GM18499 (cell line): ENCODE data around the gene CRY1.
"Not testable (repeated sequence)": the region's sequence is repeated elsewhere in the genome, so short reads cannot be mapped to it uniquely, and the experiment has no call there.

ENCODE experiments used
- ATAC-seq: cut with Tn5 transposase; IDR thresholded peaks from one replicate; pipeline ENCODE4 v1.9.1; 2021; ENCODE audit warnings: moderate number of reproducible peaks; ENCODE audit not compliant: insufficient read depth, unreplicated experiment

CRY1 gene

GRCh38 chr12:107080299-107080698, 13.1 kb downstream of the CRY1 start:
- no peak for ATAC-seq

DNA sequence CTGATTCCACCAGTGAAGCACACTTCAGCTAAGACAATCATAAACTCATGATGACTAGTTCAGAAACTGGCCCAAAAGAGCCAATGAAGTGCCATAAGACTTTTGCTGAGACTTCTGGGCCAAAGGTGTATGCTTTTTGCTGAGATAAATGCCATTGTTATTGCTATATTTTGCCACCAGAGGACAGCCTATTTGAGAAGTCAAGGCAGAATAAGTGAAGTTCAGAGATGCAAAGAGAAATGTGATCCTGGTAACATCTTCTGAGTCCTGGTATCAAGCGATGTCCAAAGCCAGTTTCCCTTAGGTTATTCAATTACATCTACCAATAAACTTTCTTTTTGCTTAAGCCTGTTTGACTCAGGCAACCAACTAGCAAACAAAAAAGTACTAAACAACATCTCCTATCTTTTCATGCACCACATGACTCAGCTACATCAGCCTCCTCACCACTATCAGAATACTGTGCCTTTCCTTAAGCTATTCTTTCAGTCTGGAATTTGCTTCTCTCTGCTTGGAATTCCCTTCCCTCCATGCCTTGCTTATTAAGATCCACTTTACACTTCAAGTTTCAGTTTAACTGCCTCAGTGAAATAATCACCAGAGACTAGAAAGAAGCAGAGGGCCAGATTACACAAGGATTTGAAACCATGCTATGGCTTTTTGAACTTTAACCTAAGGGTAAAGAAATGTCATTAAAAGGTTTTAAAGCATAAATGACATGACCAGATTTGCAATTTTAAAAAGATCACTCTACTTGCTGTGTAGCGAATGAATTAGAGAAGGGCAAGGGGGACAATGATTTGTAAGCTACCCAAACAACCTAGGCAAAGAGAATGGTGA, 14.0 kb downstream of the CRY1 start:
- no peak for ATAC-seq

DNA sequence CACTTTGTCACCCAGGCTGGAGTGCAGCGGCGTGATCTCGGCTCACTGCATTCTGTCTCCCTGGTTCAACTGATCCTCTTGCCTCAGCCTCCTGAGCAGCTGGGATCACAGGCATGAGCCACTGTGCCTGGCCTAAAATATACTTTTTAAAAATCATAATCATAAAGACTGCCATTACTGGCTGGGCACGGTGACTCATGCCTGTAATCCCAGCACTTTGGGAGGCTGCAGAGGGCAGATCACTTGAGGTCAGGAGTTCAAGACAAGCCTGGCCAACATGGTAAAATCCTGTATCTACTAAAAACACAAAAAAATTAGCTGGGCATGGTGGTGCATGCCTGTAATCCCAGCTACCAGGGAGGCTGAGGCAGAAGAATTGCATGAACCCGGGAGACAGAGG, 20.1 kb downstream of the CRY1 start:
- ATAC-seq, result not testable (repeated sequence)

DNA sequence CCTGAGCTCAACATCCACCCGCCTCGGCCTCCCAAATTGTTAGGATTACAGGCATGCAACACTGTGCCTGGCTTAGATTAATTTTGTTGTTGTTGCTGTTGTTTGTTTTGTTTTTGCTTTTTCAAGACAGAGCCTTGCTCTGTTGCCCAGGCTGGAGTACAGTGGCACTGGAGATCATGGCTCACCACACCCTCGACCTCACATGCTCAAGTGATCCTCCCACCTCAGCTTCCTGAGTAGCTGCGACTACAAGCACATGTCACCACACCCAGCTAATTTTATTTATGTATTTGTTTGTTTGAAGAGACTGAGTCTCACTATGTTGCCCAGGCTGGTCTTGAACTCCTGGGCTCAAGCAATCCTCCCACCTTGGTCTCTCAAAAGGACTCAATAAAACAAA, 26.7 kb downstream of the CRY1 start:
- no peak for ATAC-seq

GRCh38 chr12:107064687-107065086, 28.7 kb downstream of the CRY1 start:
- no peak for ATAC-seq

DNA sequence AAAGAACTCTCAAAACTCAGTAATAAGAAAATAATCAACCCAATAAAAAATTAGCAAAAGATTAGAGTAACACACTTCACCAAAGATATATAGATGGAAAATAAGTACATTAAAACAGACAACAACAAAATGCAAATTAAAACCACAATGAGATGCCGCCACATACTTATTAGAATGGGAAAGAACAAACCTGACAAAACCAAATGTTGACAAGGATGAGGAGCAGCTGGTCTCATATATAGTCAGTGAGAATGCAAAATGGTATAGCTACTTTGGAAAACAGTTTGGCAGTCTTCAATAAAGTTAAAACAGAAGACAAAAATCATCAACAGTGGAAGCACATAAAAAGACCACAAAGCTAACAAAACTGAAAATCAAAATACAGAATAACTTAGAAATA, 29.1 kb downstream of the CRY1 start:
- no peak for ATAC-seq

- no peak for ATAC-seq
Observed at GRCh38 chr12:107058190-107058589, 35.2 kb downstream of the CRY1 start.

DNA sequence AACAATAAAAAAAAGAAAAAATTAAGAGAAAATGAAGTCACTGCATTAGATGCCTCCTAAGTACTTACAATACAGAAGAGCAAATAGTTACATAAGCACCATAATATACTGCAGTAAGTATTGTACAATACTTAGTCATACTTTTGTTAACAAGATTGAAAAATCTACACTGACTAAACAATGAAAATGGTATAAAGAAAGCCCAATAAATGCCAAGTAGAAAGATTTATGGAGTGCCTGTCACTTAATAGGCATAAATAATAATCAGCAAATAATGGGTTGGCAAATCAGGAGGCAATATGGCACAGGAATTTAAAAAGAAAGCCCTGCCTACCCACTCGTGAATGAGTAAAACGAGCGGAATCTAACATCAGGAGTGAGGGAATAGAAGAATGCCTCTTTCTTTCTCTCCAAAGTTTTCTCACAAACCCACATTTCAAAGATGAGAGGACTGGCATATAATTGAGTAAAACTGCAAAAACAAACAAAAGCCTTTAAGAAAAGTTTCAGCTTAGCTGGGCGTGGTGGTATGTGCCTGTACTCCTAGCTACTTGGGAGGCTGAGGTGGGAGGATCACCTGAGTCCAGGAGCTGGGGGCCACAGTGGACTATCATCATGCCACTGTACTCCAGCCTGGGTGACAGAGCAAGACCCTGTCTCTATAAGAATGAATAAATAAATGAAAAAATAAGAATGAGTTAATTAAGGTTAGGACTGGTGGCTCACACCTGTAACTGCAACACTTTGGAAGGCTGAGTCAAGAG, 36.1 kb downstream of the CRY1 start:
- ATAC-seq, result no peak

DNA sequence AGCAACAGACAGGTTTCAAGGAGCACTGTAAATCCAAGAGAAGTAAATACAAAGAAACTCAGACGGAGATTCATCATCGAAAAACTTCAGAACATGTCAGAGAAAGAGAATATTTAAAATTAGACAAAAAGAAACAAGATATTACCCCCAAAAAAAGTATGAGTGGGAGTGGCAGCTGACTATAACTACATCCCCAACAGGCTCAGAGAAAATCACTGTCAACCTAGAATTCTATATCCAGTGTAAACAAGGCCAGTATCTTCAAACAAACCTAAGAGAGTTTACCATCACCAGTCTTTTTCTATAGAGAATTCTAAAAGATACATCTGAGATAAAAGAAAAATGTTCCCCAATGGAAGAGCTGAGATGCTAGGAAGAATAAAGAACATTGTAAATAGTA, 39.6 kb downstream of the CRY1 start:
- ATAC-seq, result no peak

- no peak for ATAC-seq
Observed at GRCh38 chr12:107045186-107045585, 48.2 kb downstream of the CRY1 start.

- ATAC-seq, result no peak
Observed at GRCh38 chr12:107042801-107043200, 50.5 kb downstream of the CRY1 start.

DNA sequence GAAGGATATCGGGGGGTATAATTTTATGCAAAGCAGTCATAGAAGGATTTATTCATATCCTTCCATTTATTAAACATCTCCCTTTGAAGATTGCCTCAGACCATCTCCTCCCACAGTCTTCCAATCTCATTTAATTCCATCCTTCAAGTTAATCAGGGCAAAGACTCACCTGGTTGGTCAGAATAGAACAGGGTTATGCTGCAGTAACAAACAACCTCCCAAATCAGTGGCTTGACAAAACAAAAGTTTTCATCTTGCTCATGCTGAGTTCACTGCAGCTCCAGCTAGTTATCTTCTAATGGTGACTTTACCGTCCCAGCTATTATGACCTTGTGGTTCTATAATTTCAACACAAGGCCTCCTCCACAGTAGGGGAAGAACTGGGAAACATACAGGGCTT, 57.6 kb downstream of the CRY1 start:
- ATAC-seq, result no peak

DNA sequence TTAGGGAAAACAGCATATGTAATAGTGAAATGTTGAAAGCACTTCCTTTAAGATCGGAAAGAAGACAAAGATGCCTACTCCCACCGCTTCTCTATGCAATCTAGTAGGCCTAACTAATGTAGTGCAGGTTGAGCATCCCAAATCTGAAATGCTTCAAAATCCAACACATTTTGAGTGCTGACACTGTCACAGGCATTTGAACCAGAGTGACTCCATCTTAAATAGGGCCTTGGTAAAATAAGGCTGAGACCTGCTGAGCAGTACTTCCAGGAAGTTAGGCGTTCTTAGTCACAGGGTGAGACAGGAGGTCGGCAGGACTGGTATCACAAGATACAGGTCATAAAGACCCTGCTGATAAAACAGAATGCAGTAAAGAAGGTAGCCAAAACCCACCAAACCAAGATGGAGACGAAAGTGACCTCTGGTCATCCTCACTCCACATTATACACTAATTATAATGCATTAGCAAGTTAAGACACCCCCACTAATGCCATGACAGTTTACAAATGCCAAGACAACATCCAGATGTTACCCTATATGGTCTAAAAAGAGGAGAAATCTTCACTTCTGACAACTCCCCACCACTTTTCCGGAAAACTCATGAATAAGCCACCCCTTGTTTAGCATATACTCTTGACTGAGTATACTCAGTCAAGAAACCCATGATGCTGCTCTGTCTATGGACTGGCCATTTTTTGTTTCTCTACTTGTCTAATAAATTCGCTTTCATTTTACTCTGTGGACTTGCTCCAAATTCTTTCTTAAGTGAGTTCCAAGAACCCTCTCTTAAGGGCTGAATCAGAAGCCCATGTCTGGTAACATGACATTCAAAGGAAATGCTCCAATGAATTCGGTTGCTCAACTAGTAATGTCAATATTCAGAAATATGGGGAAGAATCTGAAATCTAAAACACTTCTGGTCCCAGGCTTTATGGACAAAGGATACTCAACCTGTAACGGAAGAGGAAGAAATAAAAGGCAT, 59.3 kb downstream of the CRY1 start:
- no peak for ATAC-seq

DNA sequence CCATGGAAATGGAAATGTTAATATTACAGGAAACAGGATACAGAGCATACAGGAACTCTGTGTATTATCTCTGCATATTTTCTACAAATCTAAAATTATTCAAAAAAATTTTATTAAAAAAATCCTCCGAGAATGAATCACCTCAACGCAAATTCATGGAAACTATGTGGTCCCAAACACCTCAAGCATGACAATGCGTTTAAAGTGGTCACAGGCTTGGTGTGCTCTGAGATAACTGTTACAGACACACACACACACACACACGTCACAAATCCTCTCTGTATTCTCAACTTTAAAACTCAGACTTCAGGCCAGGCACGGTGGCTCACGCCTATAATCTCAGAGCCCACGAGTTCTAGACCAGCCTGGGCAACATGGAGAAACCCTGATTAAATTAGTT, 61.1 kb downstream of the CRY1 start:
- ATAC-seq, result no peak

- no peak for ATAC-seq
Observed at GRCh38 chr12:107031061-107031460, 62.3 kb downstream of the CRY1 start.

- ATAC-seq, result no peak
Observed at GRCh38 chr12:107029081-107029480, 64.3 kb downstream of the CRY1 start.

DNA sequence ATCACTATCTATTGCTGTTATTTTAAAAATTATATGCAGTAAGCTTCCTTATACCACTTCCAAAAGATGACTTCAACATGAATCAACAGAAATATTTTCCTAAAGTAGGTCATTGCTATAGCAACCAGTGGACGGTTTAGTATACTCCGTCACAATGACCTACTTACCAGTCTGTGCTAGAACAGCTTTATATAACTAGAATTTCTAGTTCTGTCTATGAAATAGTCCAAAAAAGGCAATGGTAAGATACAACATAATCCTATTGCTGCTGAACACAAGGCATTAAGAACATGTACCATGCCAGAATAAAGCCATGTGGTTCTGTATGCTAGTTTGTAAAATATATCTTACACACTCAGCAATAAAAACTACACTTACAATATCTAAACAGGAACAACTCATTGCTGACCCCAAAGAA, 65.7 kb downstream of the CRY1 start:
- ATAC-seq, result no peak

DNA sequence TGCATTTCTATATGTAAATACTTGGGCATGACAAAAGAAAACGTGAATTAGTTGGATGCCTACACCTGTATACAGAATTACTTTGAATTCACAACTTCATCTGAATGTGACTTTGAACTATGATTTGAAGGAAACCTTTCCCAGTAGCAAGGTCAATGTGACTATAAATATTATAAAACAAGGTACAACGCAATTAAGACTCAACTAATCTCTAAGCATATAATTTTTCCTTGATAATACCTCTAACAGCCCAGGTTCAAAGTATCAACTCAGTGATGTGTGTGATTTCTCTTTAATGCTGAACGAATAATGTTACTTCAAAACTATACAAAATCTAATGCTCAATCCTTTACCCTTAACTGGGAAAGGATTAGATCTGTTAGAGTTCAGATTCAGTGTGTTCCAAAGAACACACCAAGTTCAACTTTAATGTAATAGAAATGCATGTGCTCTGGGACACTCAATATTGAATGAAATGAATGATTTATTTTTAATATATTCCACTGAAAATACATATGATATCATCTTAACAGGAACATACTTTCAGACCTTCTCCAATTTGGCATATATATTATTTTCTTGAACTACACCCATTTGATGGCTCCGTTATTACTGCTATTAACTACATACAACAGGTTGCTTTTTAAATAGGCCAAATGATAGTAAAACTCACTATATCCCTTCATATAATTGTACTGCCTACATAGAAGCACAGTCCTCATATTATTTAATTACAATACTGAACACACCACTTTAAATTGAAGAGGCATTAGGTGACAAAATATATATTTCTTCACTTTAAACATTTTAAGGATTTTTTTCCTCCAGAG, 66.3 kb downstream of the CRY1 start:
- ATAC-seq, result no peak

GRCh38 chr12:107026356-107026755, 67.0 kb downstream of the CRY1 start:
- not testable (repeated sequence) for ATAC-seq

DNA sequence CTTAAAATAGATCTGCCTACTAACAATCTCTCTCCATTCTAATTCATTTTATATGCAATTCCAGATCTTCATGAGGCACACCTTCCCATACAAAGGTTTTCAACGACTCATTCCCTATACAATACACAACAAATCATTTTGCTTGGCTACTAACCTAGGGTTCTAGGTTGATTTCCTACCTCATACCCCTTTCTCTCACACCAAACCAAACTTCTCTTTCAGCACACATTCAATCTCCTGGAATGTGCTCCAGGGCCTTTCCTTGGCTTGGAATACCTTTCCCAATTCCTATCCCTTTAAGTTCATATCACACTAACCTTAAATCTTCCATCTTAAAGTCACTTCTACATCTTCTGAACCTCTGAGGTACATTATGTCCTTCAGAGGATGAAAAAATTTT, 67.7 kb downstream of the CRY1 start:
- no peak for ATAC-seq
